Measurements from ENCODE around the gene CCDC47.

GRCh38 chr17:63790057-63790456 is 16.7 kb upstream of the CCDC47 start:
- TF ChIP-seq CTCF (IDR thresholded peaks at IDR 0.05), result no peak
- no peak for TF ChIP-seq ZFX (IDR thresholded peaks at IDR 0.05; ENCODE audit: borderline replicate concordance)
